Measurements from ENCODE around the gene CDH8.
"Not testable (repeated sequence)": the region's sequence is repeated elsewhere in the genome, so short reads cannot be mapped to it uniquely, and the experiment has no call there.

The CDH8 gene

GRCh38 chr16:61929776-61930175 lies 106.5 kb downstream of the CDH8 start:
- DNase-seq = no peak

- DNase-seq = no peak
Measured at GRCh38 chr16:61926766-61927165, 109.5 kb downstream of the CDH8 start.

- DNase-seq = no peak
Measured at GRCh38 chr16:61923629-61924028, 112.6 kb downstream of the CDH8 start.

GRCh38 chr16:61921373-61921772 lies 114.9 kb downstream of the CDH8 start:
- no peak for DNase-seq

DNA sequence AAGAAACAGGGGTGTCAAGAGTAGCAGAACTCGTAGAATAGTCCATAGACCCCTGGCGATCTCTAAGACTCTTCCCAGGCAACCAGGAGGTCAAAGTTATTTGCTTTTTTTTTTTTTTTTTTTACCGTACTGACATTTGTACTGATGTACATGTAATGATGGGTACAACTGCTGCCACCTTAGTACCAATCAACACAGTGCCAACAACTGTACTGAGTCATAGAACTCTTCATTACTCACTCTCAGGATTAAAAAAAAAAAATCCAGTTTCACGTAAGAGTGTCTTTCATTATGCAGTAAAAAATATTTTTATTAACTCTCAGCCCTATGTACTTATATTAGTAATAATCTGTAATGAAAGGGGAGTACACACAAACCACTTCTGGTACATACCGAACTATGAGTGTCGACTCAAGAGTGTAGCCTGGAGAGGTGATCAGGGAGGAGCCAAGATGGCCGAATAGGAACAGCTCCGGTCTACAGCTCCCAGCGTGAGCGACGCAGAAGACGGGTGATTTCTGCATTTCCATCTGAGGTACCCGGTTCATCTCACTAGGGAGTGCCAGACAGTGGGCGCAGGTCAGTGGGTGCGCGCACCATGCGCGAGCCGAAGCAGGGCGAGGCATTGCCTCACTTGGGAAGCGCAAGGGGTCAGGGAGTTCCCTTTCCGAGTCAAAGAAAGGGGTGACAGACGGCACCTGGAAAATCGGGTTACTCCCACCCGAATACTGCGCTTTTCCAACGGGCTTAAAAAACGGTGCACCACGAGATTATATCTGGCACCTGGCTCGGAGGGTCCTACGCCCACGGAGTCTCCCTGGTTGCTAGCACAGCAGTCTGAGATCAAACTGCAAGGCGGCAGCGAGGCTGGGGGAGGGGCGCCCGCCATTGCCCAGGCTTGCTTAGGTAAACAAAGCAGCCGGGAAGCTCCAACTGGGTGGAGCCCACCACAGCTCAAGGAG lies 118.1 kb downstream of the CDH8 start:
- DNase-seq = not testable (repeated sequence)

GRCh38 chr16:61915569-61915968 lies 120.7 kb downstream of the CDH8 start:
- no peak for DNase-seq

DNA sequence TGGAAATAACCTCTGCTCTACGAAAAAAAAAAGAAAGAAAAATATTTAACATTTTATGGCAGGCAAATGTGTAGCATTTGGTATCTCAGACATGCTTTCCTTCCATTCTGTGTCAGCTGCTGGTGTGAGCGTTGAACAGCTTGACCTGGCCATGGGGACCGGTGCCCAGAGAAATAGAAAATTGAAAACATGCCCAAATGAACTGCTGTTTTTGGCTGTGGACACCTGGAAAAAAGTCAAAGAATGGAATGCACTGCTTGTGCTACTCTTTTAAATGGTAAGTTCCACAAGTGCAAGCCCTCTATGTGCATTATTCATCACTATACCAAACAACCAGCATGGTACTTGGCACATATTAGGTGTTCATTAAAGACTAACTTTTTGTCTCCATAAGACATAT lies 127.2 kb downstream of the CDH8 start:
- DNase-seq = no peak

DNA sequence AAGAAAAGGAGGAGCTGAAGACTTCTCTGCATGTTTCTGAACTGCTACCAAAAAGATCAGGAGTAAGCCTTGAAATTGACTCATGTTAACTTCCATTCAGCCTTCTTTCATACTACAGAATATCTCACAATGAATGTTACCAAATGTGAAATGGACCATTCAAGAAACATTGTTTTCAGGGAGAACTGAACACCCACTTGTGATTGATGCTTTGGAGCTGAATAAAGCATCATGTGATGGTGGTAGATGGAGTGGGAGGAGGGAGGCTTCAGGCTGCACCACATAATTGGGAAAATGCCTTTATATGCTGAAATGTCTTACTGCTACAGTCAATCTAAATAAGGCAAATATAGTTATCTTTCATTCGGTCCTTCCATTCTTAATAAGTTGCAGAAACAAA lies 127.8 kb downstream of the CDH8 start:
- DNase-seq = no peak

- DNase-seq = no peak
Measured at GRCh38 chr16:61901689-61902088, 134.5 kb downstream of the CDH8 start.

DNA sequence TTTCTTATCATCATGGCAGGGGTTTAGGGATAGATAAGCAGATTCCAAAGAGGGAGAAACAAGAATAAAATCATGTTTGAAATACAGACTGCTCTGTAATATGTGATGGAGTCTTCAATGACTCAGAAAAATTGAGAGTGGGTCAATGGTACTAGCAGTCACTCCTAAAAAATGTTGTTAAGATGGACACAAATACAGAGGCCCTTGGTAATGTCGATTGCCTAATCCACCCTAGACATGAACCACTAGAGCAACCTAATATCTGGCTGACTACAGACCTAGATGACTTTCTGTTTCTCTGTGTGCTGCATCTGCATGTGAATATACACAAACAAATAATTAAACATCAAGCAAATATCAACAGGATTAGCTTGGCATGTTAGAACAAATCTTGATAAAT lies 135.8 kb downstream of the CDH8 start:
- no peak for DNase-seq

DNA sequence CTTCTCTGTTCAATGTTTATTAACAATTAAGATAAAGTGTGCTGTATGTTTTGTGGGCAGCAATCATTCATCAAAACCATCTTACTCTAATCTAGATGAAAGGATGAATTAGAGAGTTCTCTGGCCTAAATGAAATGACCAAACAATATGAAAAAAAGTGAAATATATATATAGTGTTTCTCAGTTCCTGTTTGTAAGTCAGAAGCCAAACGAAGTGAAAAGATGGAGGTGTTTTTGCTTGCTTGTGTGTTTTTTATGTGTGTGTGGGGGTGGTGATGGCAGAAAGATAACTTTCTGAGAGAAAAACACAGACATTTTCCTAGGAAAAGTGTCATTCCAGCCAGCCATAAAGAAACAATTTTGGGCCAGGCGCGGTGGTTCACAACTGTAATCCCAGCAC lies 138.6 kb downstream of the CDH8 start:
- DNase-seq = no peak

- no peak for DNase-seq
Measured at GRCh38 chr16:61892531-61892930, 143.7 kb downstream of the CDH8 start.

- no peak for DNase-seq
Measured at GRCh38 chr16:61891460-61891859, 144.8 kb downstream of the CDH8 start.

GRCh38 chr16:61890386-61890785 lies 145.9 kb downstream of the CDH8 start:
- DNase-seq = no peak

DNA sequence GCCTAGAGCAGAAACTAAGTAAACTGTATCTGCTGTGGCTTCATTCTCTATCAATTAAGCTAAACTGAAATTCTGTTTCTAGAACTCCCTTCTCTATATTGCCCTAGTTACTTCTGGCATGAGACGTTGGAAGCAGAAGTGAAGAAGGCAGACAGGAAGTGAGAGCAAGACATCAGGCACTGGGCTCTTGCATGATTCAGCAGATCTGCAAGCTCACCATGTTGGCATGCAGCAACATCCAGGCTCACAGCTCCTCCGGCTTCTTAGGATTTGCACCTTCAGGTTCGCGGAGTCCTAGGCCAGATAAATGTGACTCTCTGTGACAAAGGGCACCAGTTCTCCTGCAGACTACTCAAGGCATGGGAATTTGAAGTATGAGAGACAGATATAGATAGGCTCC lies 148.3 kb downstream of the CDH8 start:
- peak in 1 of 2 donors; percentile 2 for DNase-seq

GRCh38 chr16:61885343-61885742 lies 150.9 kb downstream of the CDH8 start:
- no peak for DNase-seq

- no peak for DNase-seq
Measured at GRCh38 chr16:61879306-61879705, 156.9 kb downstream of the CDH8 start.

DNA sequence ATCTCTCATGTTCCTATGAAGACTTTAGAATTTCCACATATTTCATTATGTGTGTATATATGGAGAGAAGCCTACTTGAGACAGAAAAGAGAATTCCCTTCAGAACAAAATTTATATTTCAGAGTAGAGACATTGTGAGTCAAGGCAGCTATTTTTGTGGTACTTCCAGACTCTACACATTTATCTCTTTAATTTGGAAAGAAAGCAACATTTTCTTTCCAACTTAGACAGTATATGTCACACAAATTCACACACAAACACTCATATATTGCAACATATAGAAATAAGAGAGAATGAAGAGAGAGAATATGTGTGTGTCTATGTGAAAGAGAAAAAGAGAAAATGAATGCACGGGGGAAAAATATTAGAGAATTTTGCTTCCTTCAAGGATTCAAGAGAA lies 158.8 kb downstream of the CDH8 start:
- DNase-seq = no peak

DNA sequence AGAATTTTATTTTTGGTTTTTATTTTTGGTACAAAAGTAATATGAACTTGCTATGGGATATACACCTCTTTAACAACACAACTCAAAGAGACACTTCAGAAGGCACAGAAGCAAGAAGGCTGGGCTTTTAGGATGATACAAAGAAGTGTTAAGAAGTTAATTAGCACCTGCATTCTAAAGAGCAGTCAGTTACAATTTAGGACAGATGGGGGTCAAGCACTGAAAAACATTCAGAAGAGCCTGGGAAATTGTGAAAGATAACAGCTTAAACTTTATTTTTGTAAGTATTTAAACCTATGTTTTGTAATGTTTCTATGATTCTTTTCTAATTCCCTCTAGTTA lies 163.5 kb downstream of the CDH8 start:
- no peak for DNase-seq

- DNase-seq = no peak
Measured at GRCh38 chr16:61871837-61872777, 164.1 kb downstream of the CDH8 start.

DNA sequence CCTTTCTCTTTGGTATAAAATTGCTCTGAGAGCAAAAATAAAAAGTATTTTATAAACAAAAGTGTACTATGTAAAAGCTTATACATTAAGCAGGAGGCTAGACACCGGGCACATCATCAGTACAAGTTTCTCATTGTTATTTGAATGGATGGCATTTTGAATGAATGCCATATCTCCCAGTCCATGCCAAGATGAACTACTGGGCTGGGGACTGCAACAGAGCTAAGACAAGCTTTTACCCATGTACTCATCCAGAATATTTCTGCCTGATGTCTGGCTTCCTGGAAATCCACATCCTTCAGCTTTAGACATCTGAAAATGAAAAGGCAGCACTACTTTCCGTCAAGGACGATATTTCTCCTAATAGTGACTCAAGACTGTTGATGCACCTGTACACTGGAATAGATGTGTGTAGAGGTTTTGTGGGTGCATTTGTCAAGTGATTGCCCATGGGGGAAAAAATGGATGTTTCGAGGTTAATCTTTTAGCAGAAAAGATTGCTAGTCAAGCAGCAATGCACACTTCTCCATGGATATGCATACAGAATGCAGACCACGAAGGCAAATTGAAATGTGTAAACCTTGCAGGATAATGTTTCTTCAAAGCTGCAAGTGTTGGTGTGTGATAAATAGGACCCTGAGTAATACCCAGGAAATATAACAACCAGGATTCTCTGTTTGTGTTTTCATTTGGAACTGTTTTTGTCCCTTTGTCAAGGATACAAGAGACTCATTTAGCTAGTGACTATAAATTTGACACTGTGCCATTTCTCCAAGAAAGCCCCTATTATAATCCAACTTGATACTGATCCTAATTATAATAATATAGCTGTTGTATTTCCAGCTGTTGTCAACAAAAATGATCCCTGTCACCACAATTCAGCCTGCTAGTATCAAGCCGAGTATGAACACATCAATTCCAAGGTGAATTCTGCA lies 173.8 kb downstream of the CDH8 start:
- DNase-seq = no peak

GRCh38 chr16:61858988-61859387 lies 177.2 kb downstream of the CDH8 start:
- no peak for DNase-seq

- no peak for DNase-seq
Measured at GRCh38 chr16:61842666-61843065, 193.6 kb downstream of the CDH8 start.

Data from CD4-positive, alpha-beta T cell treated with Interferon alpha-2 for 1 hour (primary cell).